Measurements from ENCODE around the gene FSHR.

FSHR gene

GRCh38 chr2:48993576-48993975, 160.7 kb downstream of the FSHR start:
- no peak for ATAC-seq
- no peak for TF ChIP-seq ZFP3 (CRISPR knock-in tag; IDR thresholded peaks at IDR 0.05)
- TF ChIP-seq ZNF70 (CRISPR knock-in tag; IDR thresholded peaks at IDR 0.05), result no peak
- no peak for TF ChIP-seq CSDC2 (CRISPR knock-in tag; IDR thresholded peaks at IDR 0.05)
- no peak for TF ChIP-seq TOX (CRISPR knock-in tag; IDR thresholded peaks at IDR 0.05; ENCODE audit: borderline replicate concordance)
- TF ChIP-seq ARNTL (CRISPR knock-in tag; IDR thresholded peaks at IDR 0.05; ENCODE audit: borderline replicate concordance, low read depth), result no peak
- TF ChIP-seq GLIS3 (CRISPR knock-in tag; IDR thresholded peaks at IDR 0.05), result no peak
- no peak for TF ChIP-seq ZNF8 (CRISPR knock-in tag; IDR thresholded peaks at IDR 0.05)
- TF ChIP-seq SNAI2 (CRISPR knock-in tag; IDR thresholded peaks at IDR 0.05), result no peak
- no peak for TF ChIP-seq ZC3H10 (CRISPR knock-in tag; IDR thresholded peaks at IDR 0.05)
- no peak for TF ChIP-seq PPARA (CRISPR knock-in tag; IDR thresholded peaks at IDR 0.05; ENCODE audit: borderline replicate concordance)
- no peak for TF ChIP-seq ZFP30 (CRISPR knock-in tag; IDR thresholded peaks at IDR 0.05)
- TF ChIP-seq BACH2 (CRISPR knock-in tag; IDR thresholded peaks at IDR 0.05; ENCODE audit: borderline replicate concordance), result no peak
- TF ChIP-seq TCF4 (CRISPR knock-in tag; IDR thresholded peaks at IDR 0.05; ENCODE audit: borderline replicate concordance), result no peak
- TF ChIP-seq ESRRG (CRISPR knock-in tag; IDR thresholded peaks at IDR 0.05), result no peak
- no peak for TF ChIP-seq RARB (CRISPR knock-in tag; IDR thresholded peaks at IDR 0.05)
- TF ChIP-seq OSR1 (CRISPR knock-in tag; IDR thresholded peaks at IDR 0.05), result no peak
- TF ChIP-seq, protein P1, sequence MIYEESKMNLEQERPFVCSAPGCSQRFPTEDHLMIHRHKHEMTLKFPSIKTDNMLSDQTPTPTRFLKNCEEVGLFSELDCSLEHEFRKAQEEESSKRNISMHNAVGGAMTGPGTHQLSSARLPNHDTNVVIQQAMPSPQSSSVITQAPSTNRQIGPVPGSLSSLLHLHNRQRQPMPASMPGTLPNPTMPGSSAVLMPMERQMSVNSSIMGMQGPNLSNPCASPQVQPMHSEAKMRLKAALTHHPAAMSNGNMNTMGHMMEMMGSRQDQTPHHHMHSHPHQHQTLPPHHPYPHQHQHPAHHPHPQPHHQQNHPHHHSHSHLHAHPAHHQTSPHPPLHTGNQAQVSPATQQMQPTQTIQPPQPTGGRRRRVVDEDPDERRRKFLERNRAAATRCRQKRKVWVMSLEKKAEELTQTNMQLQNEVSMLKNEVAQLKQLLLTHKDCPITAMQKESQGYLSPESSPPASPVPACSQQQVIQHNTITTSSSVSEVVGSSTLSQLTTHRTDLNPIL (CRISPR knock-in tag; IDR thresholded peaks at IDR 0.05; ENCODE audit: low read depth), result no peak
- TF ChIP-seq ISL1 (CRISPR knock-in tag; IDR thresholded peaks at IDR 0.05), result no peak
- no peak for TF ChIP-seq ZNF565 (CRISPR knock-in tag; conservative IDR thresholded peaks at IDR 0.05; ENCODE audit: low read depth)
- TF ChIP-seq, protein P2, sequence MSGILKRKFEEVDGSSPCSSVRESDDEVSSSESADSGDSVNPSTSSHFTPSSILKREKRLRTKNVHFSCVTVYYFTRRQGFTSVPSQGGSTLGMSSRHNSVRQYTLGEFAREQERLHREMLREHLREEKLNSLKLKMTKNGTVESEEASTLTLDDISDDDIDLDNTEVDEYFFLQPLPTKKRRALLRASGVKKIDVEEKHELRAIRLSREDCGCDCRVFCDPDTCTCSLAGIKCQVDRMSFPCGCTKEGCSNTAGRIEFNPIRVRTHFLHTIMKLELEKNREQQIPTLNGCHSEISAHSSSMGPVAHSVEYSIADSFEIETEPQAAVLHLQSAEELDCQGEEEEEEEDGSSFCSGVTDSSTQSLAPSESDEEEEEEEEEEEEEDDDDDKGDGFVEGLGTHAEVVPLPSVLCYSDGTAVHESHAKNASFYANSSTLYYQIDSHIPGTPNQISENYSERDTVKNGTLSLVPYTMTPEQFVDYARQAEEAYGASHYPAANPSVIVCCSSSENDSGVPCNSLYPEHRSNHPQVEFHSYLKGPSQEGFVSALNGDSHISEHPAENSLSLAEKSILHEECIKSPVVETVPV (CRISPR knock-in tag; IDR thresholded peaks at IDR 0.05), result no peak

DNA sequence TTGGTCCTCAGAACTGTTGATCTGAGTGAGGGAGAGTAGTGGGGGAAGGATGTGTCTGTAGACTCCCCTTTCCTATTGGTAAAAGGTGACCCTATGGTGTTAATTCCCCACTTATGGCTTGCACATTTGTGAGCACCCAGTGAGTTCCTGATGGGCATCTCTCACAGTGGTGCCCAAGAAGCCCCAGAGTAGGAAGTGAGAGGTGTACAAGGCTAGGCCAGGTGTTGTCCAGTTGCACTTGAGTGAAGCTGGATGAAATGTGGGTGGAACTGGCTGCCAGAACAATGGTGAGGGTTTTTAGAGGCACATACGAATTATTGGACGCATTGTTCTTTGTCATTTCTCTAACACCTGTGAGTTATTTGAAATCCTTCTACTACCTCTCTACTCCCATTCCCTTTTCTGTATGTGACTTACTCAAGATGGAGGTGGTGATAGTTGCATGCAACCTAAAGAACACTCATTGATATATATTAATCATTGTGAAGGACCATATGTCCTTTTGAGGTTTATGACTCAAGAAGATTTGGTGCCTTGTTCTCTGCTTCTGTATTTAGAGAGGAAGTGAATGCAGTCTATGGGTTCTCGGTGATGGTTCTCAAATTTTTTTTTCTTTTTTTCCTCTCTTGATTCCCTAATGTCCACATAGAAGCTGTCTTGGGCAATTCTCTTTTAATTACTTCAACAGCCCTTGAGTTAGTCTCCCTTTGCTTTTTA, 162.7 kb downstream of the FSHR start:
- TF ChIP-seq SNAI2 (CRISPR knock-in tag; IDR thresholded peaks at IDR 0.05), result no peak
- TF ChIP-seq, protein P2 (CRISPR knock-in tag; IDR thresholded peaks at IDR 0.05), result no peak
- TF ChIP-seq PPARA (CRISPR knock-in tag; IDR thresholded peaks at IDR 0.05; ENCODE audit: borderline replicate concordance), result no peak
- TF ChIP-seq ZFP30 (CRISPR knock-in tag; IDR thresholded peaks at IDR 0.05), result no peak
- TF ChIP-seq, protein P3, sequence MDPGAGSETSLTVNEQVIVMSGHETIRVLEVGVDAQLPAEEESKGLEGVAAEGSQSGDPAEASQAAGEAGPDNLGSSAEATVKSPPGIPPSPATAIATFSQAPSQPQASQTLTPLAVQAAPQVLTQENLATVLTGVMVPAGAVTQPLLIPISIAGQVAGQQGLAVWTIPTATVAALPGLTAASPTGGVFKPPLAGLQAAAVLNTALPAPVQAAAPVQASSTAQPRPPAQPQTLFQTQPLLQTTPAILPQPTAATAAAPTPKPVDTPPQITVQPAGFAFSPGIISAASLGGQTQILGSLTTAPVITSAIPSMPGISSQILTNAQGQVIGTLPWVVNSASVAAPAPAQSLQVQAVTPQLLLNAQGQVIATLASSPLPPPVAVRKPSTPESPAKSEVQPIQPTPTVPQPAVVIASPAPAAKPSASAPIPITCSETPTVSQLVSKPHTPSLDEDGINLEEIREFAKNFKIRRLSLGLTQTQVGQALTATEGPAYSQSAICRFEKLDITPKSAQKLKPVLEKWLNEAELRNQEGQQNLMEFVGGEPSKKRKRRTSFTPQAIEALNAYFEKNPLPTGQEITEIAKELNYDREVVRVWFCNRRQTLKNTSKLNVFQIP (CRISPR knock-in tag; IDR thresholded peaks at IDR 0.05; ENCODE audit: borderline replicate concordance, low read depth), result no peak
- no peak for ATAC-seq

GRCh38 chr2:48984922-48985321, 169.4 kb downstream of the FSHR start:
- ATAC-seq, result no peak
- TF ChIP-seq ZC3H10 (CRISPR knock-in tag; IDR thresholded peaks at IDR 0.05) (no peak), TCF4 (CRISPR knock-in tag; IDR thresholded peaks at IDR 0.05; ENCODE audit: borderline replicate concordance) (no peak), OSR1 (CRISPR knock-in tag; IDR thresholded peaks at IDR 0.05) (no peak)

DNA sequence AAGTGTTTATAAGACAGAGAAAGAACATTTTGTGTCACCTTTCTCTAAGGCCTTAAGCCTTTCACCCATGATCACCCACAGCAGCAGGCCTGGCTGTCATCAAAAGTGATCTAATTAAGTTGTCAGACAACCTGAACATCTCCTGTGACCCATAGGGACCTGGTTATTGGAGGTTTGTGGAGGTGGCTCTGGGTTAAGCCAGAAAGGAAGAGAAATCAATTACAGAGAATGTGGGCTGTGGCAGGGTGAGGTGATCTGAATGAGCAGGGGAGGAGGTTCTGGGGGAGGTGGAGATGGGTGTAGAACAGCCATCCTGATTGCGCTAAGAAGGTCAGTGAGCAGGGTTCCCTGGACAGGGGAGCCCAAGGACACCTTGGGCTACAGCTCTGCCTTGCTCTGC, 170.8 kb downstream of the FSHR start:
- no peak for TF ChIP-seq CSDC2 (CRISPR knock-in tag; IDR thresholded peaks at IDR 0.05)
- TF ChIP-seq ISL1 (CRISPR knock-in tag; IDR thresholded peaks at IDR 0.05), result no peak
- no peak for TF ChIP-seq SNAI2 (CRISPR knock-in tag; IDR thresholded peaks at IDR 0.05)
- TF ChIP-seq ZNF565 (CRISPR knock-in tag; conservative IDR thresholded peaks at IDR 0.05; ENCODE audit: low read depth), result no peak
- TF ChIP-seq ESRRG (CRISPR knock-in tag; IDR thresholded peaks at IDR 0.05), result no peak
- ATAC-seq, result no peak

Measured in SK-N-SH treated with all-trans-retinoic acid at 6 μM for 48 hours (cell line).